GM18520 (cell line): ENCODE data around the gene SPDYE1.

Experiments used
- ATAC-seq: cut with Tn5 transposase; IDR thresholded peaks from one replicate; pipeline ENCODE4 v1.9.1; 2021; ENCODE audit not compliant: unreplicated experiment

The SPDYE1 gene

DNA sequence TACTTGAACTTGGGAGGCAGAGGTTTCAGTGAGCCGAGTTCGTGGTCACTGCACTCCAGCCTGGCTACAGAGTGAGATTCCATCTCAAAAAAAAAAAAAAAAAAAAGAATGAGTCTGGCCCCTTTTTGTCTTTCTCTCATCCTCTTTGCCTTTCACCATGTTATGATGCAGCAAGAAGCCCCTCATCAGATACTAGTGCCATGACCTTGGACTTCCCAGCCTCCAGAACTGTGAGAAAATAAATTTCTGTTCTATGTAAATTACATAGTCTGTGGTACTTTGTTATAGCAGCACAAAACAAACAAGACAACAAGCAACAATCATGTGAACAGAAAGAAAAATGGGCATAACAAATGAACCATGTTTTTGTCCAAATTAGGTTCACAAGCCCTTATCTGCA lies 44.5 kb downstream of the SPDYE1 start:
- no peak for ATAC-seq

DNA sequence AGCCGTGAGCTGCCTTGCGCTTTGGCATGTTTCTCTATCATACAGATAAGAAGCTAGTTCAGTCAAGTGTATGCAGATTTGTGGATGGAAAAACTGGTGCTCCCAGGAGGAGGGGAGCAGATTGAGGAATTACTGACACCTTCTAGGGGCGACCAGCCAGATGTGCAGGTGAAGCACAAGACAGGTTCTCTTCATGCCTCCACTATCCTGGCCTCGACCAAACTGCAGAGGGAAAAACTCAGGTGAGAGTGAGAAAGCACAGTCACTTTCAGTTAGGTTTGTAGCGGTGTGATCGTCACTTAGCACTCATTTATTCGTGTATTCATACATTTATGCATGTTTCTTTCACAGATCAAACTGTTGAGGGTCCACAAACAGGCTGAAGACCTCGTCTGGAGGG lies 46.2 kb downstream of the SPDYE1 start:
- ATAC-seq: no peak

DNA sequence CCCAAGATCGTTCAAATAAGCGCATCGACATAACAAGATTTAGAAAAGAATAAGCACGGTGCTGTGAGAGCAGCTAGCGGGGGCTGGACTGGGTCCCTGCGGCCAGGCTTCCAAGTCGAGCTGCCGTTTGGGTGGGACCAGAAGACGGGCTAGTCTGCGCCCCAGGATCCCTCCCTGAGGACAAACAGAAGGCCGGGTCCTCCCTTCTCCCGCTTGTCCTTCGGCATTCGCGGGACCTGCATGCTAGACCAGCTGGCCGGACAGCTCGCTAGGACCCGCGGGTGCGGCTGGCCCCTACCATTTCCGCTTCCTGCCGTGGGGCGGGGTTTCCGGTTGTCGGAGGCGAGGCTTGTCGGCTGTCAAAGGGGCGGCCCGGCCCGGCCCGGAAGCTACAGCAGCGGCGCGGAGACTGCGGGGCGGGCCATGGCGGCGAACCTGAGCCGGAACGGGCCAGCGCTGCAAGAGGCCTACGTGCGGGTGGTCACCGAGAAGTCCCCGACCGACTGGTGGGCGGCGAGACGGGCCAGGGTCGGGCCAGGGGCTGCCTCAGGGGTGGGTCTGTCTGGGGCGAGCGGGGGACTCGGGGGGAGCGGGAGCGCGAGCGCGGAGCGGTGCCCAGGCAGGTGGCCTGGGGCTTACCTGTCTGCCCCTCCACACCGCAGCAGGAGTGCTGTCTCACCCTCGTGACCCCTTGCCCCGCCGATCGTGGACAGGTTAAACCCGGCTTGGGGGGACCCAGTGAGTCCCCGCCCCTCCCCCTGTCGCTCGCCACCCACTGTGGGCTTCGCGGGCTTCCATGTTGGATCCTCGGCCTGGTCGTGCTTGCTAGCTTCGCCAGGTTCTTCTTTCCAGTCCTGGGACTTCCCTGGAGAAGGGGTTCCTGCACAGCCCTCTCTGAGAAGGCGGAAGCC lies 46.9 kb downstream of the SPDYE1 start, which contains the start of gene DBNL:
DBNL (plus strand) TSS at position 388 of the 911 bp plus-strand sequence; CDS start at position 424, 36 bp downstream.
- peak; percentile 51 for ATAC-seq

- ATAC-seq: no peak
Observed at GRCh38 chr7:44045226-44046014, 47.7 kb downstream of the SPDYE1 start.

GRCh38 chr7:44046321-44047061 lies 48.8 kb downstream of the SPDYE1 start:
- ATAC-seq: peak; percentile 66

GRCh38 chr7:44048031-44048795 lies 50.5 kb downstream of the SPDYE1 start:
- no peak for ATAC-seq

DNA sequence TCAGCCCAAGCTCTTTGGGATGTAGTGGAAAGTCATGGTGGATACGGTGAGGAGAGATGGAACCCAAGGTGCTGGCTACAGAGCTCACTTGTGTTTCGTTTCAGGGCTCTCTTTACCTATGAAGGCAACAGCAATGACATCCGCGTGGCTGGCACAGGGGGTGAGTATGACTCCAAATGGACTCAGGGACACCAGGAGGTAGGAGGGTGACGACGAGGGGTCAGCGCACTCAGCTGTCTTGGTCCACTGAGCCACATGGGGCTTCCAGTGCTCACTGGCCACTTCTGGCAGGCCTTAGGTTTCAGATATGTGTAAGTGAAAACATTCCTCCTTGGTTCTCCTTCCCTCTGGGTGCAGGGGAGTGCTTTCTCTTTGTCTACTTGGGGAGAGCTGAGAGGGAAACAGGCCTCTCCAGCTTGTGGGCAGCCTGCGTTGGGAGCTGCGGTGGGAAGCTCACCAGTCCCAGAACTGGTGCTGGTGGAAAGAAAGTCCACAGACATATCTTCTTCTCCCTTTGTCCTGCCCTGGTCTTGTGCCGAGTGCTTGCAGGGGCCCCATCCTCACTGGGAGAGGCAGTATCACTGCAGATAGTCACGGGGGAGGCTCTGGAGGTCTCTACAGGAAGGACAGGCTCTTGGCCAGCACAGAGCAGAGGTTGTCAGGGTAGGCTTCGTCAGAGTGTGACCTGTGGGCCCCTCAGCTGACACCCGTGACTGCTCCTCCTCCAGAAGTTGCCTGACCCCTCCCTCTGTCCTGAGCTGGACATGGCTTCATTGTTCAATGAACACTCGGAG lies 52.6 kb downstream of the SPDYE1 start:
- no peak for ATAC-seq

DNA sequence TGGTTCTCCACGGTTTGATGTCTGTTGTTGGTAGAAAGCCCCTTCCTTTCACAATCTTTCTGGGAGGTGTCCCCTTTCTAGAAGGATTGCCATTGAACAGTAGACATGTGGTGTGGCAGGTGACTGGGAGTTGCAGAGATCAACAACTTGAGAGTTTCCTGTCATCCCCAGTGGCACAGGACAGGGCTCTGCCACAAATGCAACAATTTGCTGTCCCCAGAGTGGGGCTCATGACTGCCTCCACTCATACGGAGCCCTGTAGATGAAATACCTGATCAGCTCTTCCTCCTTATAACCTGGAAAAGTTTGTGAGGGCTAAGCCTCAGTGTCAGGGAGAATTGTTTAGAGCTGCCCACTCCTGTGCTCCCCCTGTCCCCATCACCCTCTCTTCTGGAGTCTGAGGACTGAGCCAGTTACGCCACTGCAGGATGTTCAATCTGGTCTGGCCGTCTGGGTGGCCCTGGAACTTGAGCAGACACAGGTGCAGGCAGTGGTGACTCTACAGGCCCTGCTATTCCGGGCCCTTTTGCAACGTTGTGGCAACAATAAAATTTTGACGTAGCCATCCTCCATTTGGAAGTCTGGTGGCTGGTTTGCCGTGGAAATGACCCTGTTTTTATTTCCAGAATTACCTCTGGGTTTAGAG lies 53.3 kb downstream of the SPDYE1 start:
- no peak for ATAC-seq

DNA sequence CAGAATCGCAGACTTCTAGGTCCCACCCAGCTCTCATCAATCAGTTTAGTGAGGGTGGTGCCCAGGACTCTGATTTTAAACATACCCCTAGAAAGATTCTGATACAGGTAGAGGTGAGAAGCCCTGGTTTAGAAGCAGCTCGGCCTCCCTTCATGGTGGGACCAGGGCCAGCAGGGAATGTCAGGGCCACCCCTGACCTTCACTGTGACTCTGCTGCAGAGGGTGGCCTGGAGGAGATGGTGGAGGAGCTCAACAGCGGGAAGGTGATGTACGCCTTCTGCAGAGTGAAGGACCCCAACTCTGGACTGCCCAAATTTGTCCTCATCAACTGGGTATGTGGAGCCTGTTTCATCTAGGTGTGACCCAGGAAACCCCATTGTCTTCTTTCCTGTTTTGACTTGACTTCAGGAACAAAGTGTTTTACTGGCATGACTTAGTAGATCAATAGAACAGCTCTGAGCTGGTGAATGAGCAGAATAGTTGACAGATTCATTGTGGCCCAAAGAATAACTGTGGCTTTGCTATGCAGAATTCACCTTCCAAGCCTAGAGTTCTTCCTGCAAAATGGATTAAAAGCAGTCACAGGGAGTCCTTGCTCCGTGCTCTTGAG lies 54.0 kb downstream of the SPDYE1 start:
- no peak for ATAC-seq

- no peak for ATAC-seq
Observed at GRCh38 chr7:44052771-44053365, 55.2 kb downstream of the SPDYE1 start.

DNA sequence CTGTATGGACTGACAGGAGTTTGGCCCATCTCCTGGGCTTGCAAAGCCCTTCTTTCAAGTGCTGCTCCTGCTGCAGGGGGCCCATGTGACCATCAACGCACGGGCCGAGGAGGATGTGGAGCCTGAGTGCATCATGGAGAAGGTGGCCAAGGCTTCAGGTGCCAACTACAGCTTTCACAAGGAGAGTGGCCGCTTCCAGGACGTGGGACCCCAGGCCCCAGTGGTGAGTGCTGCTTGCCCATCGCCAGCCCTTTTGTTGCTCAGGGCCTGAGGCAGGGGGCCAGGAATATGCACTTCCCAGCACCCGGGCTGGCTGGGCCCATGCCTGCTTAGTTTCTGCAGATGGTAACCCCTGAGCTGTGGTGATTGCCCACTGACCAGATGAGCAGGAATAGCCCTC lies 59.0 kb downstream of the SPDYE1 start:
- no peak for ATAC-seq

DNA sequence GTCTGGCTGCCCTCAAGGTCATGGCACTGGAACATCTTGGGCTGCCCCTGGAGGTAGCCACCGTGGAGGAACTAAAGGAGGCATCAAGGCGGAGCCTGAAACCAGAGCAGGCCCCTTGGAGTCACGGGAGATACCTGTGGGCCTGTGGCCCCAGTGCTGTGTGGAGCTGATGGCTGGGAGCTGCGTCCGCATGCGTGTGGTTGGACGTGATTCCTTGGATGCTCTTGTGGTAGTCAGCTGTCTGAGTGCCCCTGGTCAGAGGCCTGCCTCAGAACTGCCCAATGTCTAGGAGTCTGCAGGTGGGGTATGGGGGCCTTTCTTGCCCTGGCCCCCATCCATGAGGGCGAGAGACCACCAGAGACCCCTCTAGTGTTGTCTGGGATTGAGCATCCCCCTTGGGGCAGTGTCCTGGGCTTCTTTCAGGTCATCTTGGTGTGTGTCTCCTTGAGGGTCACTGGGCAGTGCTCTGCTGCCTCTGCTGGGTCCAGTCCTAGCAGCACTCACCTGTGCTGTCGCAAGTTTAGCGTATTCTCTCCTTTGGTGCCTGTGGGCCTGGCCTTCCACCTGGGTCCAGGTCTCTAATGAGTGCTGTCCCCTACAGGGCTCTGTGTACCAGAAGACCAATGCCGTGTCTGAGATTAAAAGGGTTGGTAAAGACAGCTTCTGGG lies 59.6 kb downstream of the SPDYE1 start:
- no peak for ATAC-seq

GRCh38 chr7:44057849-44058758 lies 60.4 kb downstream of the SPDYE1 start:
- ATAC-seq: no peak

DNA sequence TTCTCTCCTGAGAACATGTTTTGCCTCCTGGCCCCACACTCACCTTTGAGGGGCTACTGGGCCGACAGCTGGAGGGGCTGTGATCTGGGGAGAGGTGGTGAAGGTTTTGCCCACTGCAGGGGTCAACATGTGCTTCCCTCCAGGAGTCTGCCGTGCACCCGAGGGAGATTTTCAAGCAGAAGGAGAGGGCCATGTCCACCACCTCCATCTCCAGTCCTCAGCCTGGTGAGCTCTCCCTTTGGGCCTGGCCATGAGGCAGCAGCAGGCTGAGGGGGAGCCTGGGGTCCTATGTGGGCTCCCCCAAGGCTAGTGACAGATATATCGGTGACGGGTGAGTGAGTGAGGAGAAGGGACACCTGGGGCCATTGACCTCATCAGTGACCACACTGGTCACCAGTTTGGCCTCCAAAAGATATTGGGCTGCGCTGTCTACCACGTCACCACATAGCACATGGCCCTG lies 61.1 kb downstream of the SPDYE1 start:
- ATAC-seq: no peak

- ATAC-seq: no peak
Observed at GRCh38 chr7:44059219-44060090, 61.8 kb downstream of the SPDYE1 start.
